Measurements from ENCODE around the gene FRMD4B.
"Not testable (repeated sequence)": the region's sequence is repeated elsewhere in the genome, so short reads cannot be mapped to it uniquely, and the experiment has no call there.

Gene FRMD4B

GRCh38 chr3:69235882-69236281 lies 150.0 kb downstream of the FRMD4B start:
- peaks cover 8% of the 10 kb centered on the region; the same call in 1 of the 2 replicates for H3K79me2 ChIP-seq (ENCODE audit: insufficient read depth, low read depth)
- no peaks in the 10 kb centered on the region for H3K36me3 ChIP-seq (ENCODE audit: insufficient read depth)
- H3K27ac ChIP-seq = peak overlapping the region; percentile 72; the same call in 1 of the 2 replicates
- H3K27me3 ChIP-seq (ENCODE audit: insufficient read depth, low read depth) = no peaks in the 10 kb centered on the region
- H3K4me1 ChIP-seq (ENCODE audit: low read depth, poor library complexity, severe bottlenecking) = peaks cover 99% of the 10 kb centered on the region
- H3K9ac ChIP-seq = no peak overlapping the region
- no peak overlapping the region for H2AFZ ChIP-seq (ENCODE audit: low read depth)
- no peaks in the 10 kb centered on the region for H4K20me1 ChIP-seq (ENCODE audit: insufficient read depth)
- no peak for TF ChIP-seq CTCF (conservative IDR thresholded peaks at IDR 0.05; ENCODE audit: low read depth, low read length)
- peak overlapping the region; percentile 28 for H3K4me3 ChIP-seq (IDR thresholded peaks at IDR 0.05; ENCODE audit: insufficient read depth, low read depth, low read length)
- H3K4me2 ChIP-seq = peak overlapping the region; percentile 90; the same call in 1 of the 2 replicates

- not testable (repeated sequence) for H3K79me2 ChIP-seq (ENCODE audit: insufficient read depth, low read depth); H3K36me3 ChIP-seq (ENCODE audit: insufficient read depth); H3K4me3 ChIP-seq (IDR thresholded peaks at IDR 0.05; ENCODE audit: insufficient read depth, low read depth, low read length); H3K9ac ChIP-seq; H3K27me3 ChIP-seq (ENCODE audit: insufficient read depth, low read depth); H2AFZ ChIP-seq (ENCODE audit: low read depth); H4K20me1 ChIP-seq (ENCODE audit: insufficient read depth)
- peak overlapping the region; percentile 72; the same call in 1 of the 2 replicates for H3K27ac ChIP-seq
- H3K4me2 ChIP-seq = peak overlapping the region; percentile 90; the same call in 1 of the 2 replicates
- H3K4me1 ChIP-seq (ENCODE audit: low read depth, poor library complexity, severe bottlenecking) = peaks cover 95% of the 10 kb centered on the region
These were observed 150.7 kb downstream of the FRMD4B start for GRCh38 chr3:69235227-69235626.

GRCh38 chr3:69232482-69232881 lies 153.4 kb downstream of the FRMD4B start:
- Histone ChIP-seq H3K27me3 (ENCODE audit: insufficient read depth, low read depth) (no peaks in the 10 kb centered on the region), H3K4me1 (ENCODE audit: low read depth, poor library complexity, severe bottlenecking) (peaks cover 73% of the 10 kb centered on the region), H4K20me1 (ENCODE audit: insufficient read depth) (no peaks in the 10 kb centered on the region), H3K79me2 (ENCODE audit: insufficient read depth, low read depth) (peaks cover 8% of the 10 kb centered on the region; the same call in 1 of the 2 replicates), H2AFZ (ENCODE audit: low read depth) (peak overlapping the region; percentile 13; the same call in 1 of the 2 replicates), H3K4me3 (IDR thresholded peaks at IDR 0.05; ENCODE audit: insufficient read depth, low read depth, low read length) (peak overlapping the region; percentile 61), H3K4me2 (peak overlapping the region; percentile 63), H3K9ac (peak overlapping the region; percentile 56), H3K36me3 (ENCODE audit: insufficient read depth) (no peaks in the 10 kb centered on the region), H3K27ac (peak overlapping the region; percentile 86)
- no peak for TF ChIP-seq CTCF (conservative IDR thresholded peaks at IDR 0.05; ENCODE audit: low read depth, low read length)

GRCh38 chr3:69231929-69232440 lies 153.9 kb downstream of the FRMD4B start:
- Histone ChIP-seq H4K20me1 (ENCODE audit: insufficient read depth) (no peaks in the 10 kb centered on the region), H3K27me3 (ENCODE audit: insufficient read depth, low read depth) (no peaks in the 10 kb centered on the region), H3K36me3 (ENCODE audit: insufficient read depth) (no peaks in the 10 kb centered on the region), H3K9ac (peak overlapping the region; percentile 56), H3K27ac (peak overlapping the region; percentile 86), H3K4me1 (ENCODE audit: low read depth, poor library complexity, severe bottlenecking) (peaks cover 73% of the 10 kb centered on the region), H3K4me2 (peak overlapping the region; percentile 63), H3K79me2 (ENCODE audit: insufficient read depth, low read depth) (peaks cover 8% of the 10 kb centered on the region; the same call in 1 of the 2 replicates), H3K4me3 (IDR thresholded peaks at IDR 0.05; ENCODE audit: insufficient read depth, low read depth, low read length) (peak overlapping the region; percentile 61), H2AFZ (ENCODE audit: low read depth) (peak overlapping the region; percentile 13; the same call in 1 of the 2 replicates)
- no peak for TF ChIP-seq CTCF (conservative IDR thresholded peaks at IDR 0.05; ENCODE audit: low read depth, low read length)

- H3K36me3 ChIP-seq (ENCODE audit: insufficient read depth) = no peaks in the 10 kb centered on the region
- H3K27me3 ChIP-seq (ENCODE audit: insufficient read depth, low read depth) = no peaks in the 10 kb centered on the region
- TF ChIP-seq CTCF (conservative IDR thresholded peaks at IDR 0.05; ENCODE audit: low read depth, low read length) = no peak
These were observed 159.8 kb downstream of the FRMD4B start for GRCh38 chr3:69226071-69226470.

More at GRCh38 chr3:69226071-69226470, 159.8 kb downstream of the FRMD4B start:
- Histone ChIP-seq H3K4me1 (ENCODE audit: low read depth, poor library complexity, severe bottlenecking) (peaks cover 24% of the 10 kb centered on the region), H4K20me1 (ENCODE audit: insufficient read depth) (no peaks in the 10 kb centered on the region), H2AFZ (ENCODE audit: low read depth) (no peak overlapping the region), H3K4me2 (no peak overlapping the region), H3K79me2 (ENCODE audit: insufficient read depth, low read depth) (no peaks in the 10 kb centered on the region), H3K9ac (no peak overlapping the region), H3K27ac (no peak overlapping the region), H3K4me3 (IDR thresholded peaks at IDR 0.05; ENCODE audit: insufficient read depth, low read depth, low read length) (no peak overlapping the region)
